ENCODE results near the gene MIA3.

The MIA3 gene

DNA sequence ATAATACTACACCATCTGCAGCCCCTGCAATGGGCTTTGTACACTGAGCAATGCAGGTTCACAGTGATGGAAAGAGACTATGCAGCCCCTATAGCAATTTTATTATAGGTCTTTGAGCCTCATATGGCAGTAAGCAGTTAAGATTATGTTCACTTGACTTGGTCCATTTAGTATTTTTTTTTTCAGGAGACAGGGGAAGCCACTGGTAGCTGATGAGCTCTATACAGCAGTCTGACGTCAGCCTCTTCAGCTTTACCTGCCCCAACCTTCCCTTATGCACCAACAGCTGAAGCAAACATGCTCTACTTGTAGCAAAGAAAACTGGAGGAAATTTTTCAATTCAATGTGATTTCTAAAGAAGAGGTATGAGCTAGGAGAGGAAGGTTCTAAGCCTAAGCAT lies 62.2 kb downstream of the MIA3 start:
- DNase-seq: no peak

- DNase-seq: no peak
Observed at GRCh38 chr1:222691016-222691415, 73.1 kb downstream of the MIA3 start.

GRCh38 chr1:222694927-222695326 lies 77.0 kb downstream of the MIA3 start:
- no peak for DNase-seq

DNA sequence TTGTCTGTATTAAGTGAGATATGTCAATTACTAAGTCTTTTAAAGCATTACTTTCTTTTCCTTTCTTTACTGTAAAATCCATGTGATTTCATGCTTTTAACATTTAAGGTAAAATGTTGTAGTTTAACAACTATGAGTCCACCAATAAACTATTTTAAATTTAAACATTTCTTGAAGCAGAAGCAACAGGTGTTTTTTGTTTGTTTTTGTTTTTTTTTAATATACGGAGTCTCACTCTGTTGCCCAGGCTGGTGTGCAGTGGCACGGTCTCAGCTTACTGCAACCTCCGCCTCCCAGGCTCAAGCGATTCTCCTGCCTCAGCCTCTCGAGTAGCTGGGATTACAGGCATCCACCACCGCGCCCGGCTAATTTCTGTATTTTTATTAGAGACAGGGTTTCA lies 78.8 kb downstream of the MIA3 start:
- no peak for DNase-seq

GRCh38 chr1:222697203-222697602 lies 79.3 kb downstream of the MIA3 start:
- DNase-seq: no peak

DNA sequence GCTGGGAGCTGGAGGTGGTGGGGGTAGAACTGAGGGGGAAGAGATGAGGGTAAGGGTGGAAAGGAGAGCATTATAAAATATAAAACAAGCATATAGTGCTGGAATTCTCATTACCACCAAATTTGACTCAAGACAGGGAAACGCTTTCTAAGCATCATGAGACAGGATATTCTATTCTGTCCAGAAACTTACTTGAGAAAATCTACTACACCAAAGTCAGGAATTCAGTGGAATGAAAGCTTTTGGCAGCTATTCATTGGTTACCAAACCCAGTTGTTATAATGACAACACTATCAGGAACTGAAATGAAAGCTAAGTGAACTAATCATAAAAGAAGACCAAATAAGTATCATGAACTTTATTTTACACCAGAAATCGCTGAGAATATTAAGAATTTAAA lies 79.9 kb downstream of the MIA3 start:
- no peak for DNase-seq

- no peak for DNase-seq
Observed at GRCh38 chr1:222702210-222702609, 84.3 kb downstream of the MIA3 start.

DNA sequence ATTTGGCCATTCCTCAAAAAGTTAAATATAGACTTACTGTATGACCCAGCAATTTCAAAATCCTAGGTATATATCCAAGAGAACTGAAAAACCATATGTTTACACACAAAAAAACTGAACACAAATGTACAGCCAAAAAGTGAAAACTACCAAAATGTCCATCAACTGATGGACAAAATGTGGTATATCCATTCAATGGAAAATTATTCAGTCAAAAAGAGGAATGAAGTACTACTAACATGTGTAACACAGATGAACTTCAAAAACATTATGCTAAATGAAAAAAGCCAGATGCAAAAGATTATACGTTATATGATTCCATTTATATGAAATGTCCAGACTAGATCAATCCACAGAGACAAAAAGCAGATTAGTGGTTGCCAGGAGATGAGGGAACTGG lies 86.4 kb downstream of the MIA3 start:
- DNase-seq: no peak

- no peak for DNase-seq
Observed at GRCh38 chr1:222706815-222707214, 88.9 kb downstream of the MIA3 start.

GRCh38 chr1:222709700-222710153 lies 91.8 kb downstream of the MIA3 start:
- no peak for DNase-seq

DNA sequence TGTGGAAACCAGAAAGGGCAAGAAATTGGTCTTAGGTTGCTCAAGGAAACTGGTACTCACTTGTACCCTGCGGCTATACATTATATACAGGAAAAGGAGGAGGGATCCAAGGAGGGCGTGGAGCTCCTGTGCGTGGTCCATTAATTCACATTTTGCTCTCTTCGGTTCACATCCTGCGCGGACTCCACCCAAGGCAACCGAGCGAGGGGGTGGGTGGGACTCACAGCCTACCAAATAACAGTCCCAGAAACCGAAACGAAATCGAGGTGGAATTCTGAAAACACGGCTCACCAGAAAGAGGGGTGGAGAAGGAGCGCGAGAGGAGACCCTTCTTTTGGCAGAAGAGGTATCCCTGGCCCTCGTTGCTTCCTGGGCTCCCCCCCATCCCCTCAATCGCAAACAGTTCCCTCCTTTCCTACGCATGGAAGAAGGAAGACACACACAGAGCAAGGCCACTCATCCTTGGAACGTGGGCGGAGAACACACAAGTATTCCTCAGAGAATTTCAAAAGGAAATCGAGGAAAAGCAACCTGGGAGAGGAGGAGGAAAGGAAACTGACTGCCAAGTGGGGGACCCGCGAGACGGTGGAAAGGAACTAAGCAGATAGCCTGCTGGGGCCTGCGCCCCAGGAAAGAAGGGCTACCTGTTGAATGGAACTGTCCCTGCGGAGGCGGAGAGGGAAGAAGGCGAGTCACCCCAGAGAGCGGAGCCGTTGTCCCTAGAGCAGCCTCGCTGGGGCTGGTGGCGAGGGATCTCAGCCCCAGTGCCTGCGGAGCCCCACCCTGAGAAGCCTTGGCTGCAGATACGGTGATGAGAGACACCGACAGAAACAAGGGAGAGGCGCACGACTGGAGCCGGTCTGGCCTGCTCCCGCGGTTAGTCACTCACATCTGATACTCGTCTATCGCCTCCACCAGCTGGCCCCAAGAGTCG lies 93.7 kb downstream of the MIA3 start:
- peak; percentile 76 for DNase-seq

DNA sequence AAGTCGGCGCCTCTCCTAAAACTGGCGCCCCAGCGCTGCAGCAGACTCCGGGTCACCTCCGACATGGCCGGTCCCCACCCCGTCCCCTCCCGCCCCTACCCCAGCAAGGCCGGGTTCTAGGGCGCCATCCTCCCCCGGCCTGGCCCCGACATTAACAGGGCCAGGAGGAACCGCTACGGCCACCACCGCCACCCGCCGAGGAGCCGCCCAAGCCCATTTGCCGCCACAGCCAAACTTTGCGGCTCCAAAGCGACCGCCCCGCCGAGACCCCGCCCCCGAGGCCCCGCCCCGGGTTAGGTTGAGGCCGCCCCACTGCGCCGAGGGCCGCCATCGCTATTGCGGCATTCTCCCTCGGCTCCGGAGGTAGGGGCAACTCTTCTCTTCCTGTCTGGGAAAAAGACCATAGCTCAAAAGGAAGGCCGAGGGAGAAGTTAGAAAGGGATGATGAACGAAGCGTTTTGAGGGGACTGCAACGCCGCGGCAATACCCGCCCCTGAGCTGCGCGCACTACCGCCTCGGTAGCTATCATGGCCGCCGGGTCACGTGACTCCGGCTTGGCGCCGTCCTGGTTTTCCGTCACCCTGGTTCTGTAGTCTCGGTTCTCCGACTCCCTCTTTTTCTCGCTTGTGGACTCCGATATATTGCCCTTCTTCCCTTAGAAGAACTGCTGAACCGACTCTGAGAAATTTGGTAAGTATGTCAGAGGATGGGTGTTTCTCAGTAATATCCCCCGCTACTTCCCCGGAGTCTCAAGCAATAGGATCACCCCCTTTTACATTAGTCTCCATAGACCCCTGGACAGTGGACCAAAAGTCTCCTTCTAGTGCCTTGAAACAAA lies 94.6 kb downstream of the MIA3 start, which contains the start of the genes AIDA and BROX:
TSS of gene AIDA (minus strand) at position 239 of the 838 bp plus-strand sequence. CDS start at position 65, 174 bp downstream.
TSS of gene BROX (plus strand) at position 312 of the 838 bp plus-strand sequence. CDS start 3,136 bp downstream, outside the sequence.
- peak; percentile 97 for DNase-seq

GRCh38 chr1:222713091-222713961 lies 95.4 kb downstream of the MIA3 start:
- peak; percentile 90 for DNase-seq

GRCh38 chr1:222716393-222716792 lies 98.5 kb downstream of the MIA3 start:
- DNase-seq: no peak
